ENCODE measurements around the gene DUSP14.
"Not testable (repeated sequence)": the region's sequence is repeated elsewhere in the genome, so short reads cannot be mapped to it uniquely, and the experiment has no call there.

The DUSP14 gene

GRCh38 chr17:37492167-37492566 lies 2.5 kb downstream of the DUSP14 start:
- H3K27me3 Mint-ChIP-seq, result no peaks in the 10 kb centered on the region
- H3K36me3 Mint-ChIP-seq (ENCODE audit: low read depth), result peaks cover 5% of the 10 kb centered on the region
- H3K4me3 Mint-ChIP-seq, result peak overlapping the region; percentile 39
- H3K27ac Mint-ChIP-seq, result no peak overlapping the region
- H3K4me1 Mint-ChIP-seq (ENCODE audit: low read depth), result peaks cover 55% of the 10 kb centered on the region
- no peaks in the 10 kb centered on the region for H3K9me3 Mint-ChIP-seq
- DNase-seq, result no peak

DNA sequence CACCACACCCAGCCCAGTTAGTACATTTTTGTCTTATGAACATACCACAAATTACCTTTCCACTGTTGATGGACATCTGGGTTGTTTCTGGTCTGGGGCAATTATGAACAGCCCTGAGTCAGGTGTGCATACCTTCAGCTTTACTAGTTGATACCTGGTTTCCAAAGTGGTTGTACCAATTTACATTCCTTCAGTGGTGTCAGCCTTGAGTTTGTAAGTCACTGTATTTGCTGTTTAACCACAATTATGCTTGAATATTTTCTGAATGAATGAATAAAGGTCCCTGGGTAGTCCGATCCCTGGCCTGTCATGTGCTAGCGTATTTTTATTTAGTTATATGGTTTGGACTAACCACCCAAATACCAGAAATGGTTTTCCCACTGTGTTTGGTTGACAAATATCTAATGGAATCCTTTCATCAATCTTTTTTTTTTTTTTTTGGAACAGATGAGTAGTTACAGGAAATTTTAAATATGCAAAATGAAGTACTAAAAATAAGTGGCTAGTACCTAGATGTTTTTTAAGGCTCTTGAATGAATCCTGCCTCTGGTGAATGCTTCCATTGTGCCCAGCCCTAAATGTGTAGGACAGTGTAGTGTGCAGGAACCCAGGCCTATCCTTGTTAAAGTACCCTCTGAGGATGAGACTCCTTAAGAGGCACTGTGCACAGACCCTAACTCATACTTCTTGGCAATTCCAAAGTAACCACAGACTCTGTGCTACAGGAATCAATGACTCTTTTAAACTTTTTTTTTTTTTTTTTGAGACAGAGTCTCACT lies 3.7 kb downstream of the DUSP14 start:
- Mint-ChIP-seq H3K36me3 (ENCODE audit: low read depth) (peaks cover 5% of the 10 kb centered on the region), H3K27me3 (no peaks in the 10 kb centered on the region), H3K27ac (no peak overlapping the region), H3K4me1 (ENCODE audit: low read depth) (peaks cover 48% of the 10 kb centered on the region), H3K9me3 (no peaks in the 10 kb centered on the region), H3K4me3 (no peak overlapping the region)
- DNase-seq, result no peak

DNA sequence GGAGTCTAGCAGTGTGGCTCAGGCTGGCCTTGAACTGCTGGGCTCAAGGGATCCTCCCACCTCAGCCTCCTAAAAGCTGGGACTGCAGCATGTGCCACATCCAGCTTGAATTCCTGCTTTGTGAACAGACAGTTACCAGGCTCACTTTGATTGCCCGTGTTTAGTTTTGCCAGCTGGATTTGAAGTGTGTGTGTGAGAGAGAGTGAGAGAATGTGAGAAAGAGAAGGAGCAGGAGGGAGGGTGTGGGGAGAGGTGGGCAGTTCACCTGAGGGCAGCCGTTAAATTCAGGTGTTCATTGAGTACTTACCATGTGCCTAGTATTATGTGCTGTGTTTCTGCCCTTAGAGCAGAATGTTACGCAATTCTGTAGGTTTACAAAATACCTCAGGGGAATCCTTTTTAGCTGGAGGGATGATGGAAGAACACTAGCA lies 4.7 kb downstream of the DUSP14 start:
- no peak overlapping the region for H3K4me3 Mint-ChIP-seq
- DNase-seq, result no peak
- H3K4me1 Mint-ChIP-seq (ENCODE audit: low read depth), result peaks cover 42% of the 10 kb centered on the region
- no peak overlapping the region for H3K27ac Mint-ChIP-seq
- no peaks in the 10 kb centered on the region for H3K27me3 Mint-ChIP-seq
- peaks cover 4% of the 10 kb centered on the region for H3K36me3 Mint-ChIP-seq (ENCODE audit: low read depth)
- no peaks in the 10 kb centered on the region for H3K9me3 Mint-ChIP-seq

DNA sequence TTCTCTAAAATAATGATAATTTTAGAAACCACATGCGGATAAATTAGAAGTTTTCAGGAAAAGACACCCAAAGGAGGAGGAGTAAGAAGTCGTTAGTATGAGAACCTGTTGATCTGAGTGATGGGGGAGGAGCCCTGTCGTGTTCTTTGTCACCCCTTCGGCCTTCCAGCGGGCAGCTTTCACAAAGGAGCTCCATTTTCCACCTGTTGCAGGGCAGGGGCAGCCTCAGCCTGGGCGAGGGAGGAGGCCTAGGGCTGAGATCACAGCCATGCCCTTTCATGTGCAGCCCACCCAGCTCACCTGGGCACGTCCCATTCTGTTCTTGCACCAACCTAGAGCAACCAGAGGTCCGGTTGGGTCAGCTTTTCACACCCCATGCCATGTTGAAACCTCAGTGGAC lies 5.3 kb downstream of the DUSP14 start:
- H3K4me1 Mint-ChIP-seq (ENCODE audit: low read depth), result peaks cover 42% of the 10 kb centered on the region
- H3K27me3 Mint-ChIP-seq, result no peaks in the 10 kb centered on the region
- H3K9me3 Mint-ChIP-seq, result no peaks in the 10 kb centered on the region
- H3K27ac Mint-ChIP-seq, result no peak overlapping the region
- DNase-seq, result no peak
- H3K36me3 Mint-ChIP-seq (ENCODE audit: low read depth), result peaks cover 4% of the 10 kb centered on the region
- no peak overlapping the region for H3K4me3 Mint-ChIP-seq

GRCh38 chr17:37500378-37500777 lies 10.7 kb downstream of the DUSP14 start:
- no peaks in the 10 kb centered on the region for H3K27me3 Mint-ChIP-seq
- peaks cover 2% of the 10 kb centered on the region for H3K36me3 Mint-ChIP-seq (ENCODE audit: low read depth)
- DNase-seq, result no peak
- peaks cover 2% of the 10 kb centered on the region for H3K4me1 Mint-ChIP-seq (ENCODE audit: low read depth)
- H3K9me3 Mint-ChIP-seq, result no peaks in the 10 kb centered on the region
- no peak overlapping the region for H3K27ac Mint-ChIP-seq
- no peak overlapping the region for H3K4me3 Mint-ChIP-seq

- no peak for DNase-seq
- Mint-ChIP-seq H3K4me3 (no peak overlapping the region), H3K27ac (no peak overlapping the region), H3K9me3 (no peaks in the 10 kb centered on the region), H3K27me3 (no peaks in the 10 kb centered on the region), H3K36me3 (ENCODE audit: low read depth) (peaks cover 2% of the 10 kb centered on the region), H3K4me1 (ENCODE audit: low read depth) (peaks cover 4% of the 10 kb centered on the region)
Measured at GRCh38 chr17:37502009-37502936, 12.6 kb downstream of the DUSP14 start.

DNA sequence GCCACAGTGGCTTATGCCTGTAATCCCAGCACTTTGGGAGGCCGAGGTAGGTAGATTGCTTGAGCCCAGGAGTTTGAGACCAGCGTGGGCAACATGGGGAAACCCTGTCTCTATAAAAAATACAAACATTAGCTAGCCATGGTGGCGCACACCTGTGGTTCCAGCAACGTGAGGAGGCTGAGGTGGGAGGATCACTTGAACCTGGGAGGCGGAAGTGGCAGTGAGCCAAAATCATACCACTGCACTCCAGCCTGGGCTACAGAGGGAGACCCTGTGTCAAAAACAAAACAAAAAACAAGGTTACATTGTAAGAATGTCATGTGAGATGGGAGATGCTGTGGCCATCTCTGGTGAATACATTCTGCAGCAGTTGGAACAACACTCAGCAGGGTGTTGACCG lies 13.5 kb downstream of the DUSP14 start:
- Mint-ChIP-seq H3K4me1 (ENCODE audit: low read depth) (peaks cover 4% of the 10 kb centered on the region), H3K36me3 (ENCODE audit: low read depth) (peaks cover 2% of the 10 kb centered on the region), H3K27ac (no peak overlapping the region), H3K9me3 (no peaks in the 10 kb centered on the region), H3K27me3 (no peaks in the 10 kb centered on the region), H3K4me3 (no peak overlapping the region)
- DNase-seq, result no peak

GRCh38 chr17:37505333-37505732 lies 15.6 kb downstream of the DUSP14 start:
- DNase-seq, result no peak
- Mint-ChIP-seq H3K4me1 (ENCODE audit: low read depth) (peaks cover 7% of the 10 kb centered on the region), H3K27me3 (no peaks in the 10 kb centered on the region), H3K4me3 (no peak overlapping the region), H3K9me3 (no peaks in the 10 kb centered on the region), H3K27ac (no peak overlapping the region), H3K36me3 (ENCODE audit: low read depth) (peaks cover 2% of the 10 kb centered on the region)

- H3K36me3 Mint-ChIP-seq (ENCODE audit: low read depth), result peaks cover 4% of the 10 kb centered on the region
Measured at GRCh38 chr17:37506678-37507077, 17.0 kb downstream of the DUSP14 start.

DNA sequence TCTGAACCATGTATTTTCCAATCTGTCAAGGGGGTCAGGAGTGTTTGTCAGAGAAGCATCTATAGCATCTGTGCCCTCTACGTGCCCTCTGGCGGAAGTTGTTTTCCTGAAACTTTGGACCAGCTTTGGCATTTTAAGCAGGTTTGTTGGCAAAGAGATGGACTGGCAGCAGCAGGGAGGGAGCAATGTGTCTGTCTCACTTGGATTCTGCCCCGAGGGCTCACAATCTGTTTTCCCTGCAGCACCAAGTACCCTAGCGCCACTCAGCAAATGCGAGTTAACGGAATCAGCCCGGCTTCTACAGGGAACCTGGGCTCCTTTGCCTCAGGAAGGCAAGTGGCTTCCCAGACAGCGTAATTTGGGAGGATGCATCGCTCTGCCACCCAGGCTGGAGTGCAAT lies 17.4 kb downstream of the DUSP14 start:
- Mint-ChIP-seq H3K9me3 (no peaks in the 10 kb centered on the region), H3K4me3 (no peak overlapping the region), H3K36me3 (ENCODE audit: low read depth) (peaks cover 7% of the 10 kb centered on the region), H3K27ac (no peak overlapping the region), H3K27me3 (no peaks in the 10 kb centered on the region), H3K4me1 (ENCODE audit: low read depth) (peaks cover 14% of the 10 kb centered on the region)
- no peak for DNase-seq

More at GRCh38 chr17:37506678-37507077, 17.0 kb downstream of the DUSP14 start:
- Mint-ChIP-seq H3K27ac (no peak overlapping the region), H3K9me3 (no peaks in the 10 kb centered on the region), H3K4me1 (ENCODE audit: low read depth) (peaks cover 11% of the 10 kb centered on the region), H3K4me3 (no peak overlapping the region), H3K27me3 (no peaks in the 10 kb centered on the region)
- no peak for DNase-seq

- Mint-ChIP-seq H3K27me3 (no peaks in the 10 kb centered on the region), H3K4me3 (no peak overlapping the region), H3K27ac (peak overlapping the region; percentile 50), H3K4me1 (ENCODE audit: low read depth) (peaks cover 16% of the 10 kb centered on the region), H3K9me3 (no peaks in the 10 kb centered on the region), H3K36me3 (ENCODE audit: low read depth) (peaks cover 31% of the 10 kb centered on the region)
- no peak for DNase-seq
Measured at GRCh38 chr17:37510056-37510455, 20.4 kb downstream of the DUSP14 start.

- not testable (repeated sequence) for H3K27me3 Mint-ChIP-seq, H3K27ac Mint-ChIP-seq, DNase-seq, H3K9me3 Mint-ChIP-seq, H3K4me3 Mint-ChIP-seq
- Mint-ChIP-seq H3K4me1 (ENCODE audit: low read depth) (peaks cover 16% of the 10 kb centered on the region), H3K36me3 (ENCODE audit: low read depth) (peaks cover 43% of the 10 kb centered on the region)
Measured at GRCh38 chr17:37511642-37512041, 22.0 kb downstream of the DUSP14 start.

DNA sequence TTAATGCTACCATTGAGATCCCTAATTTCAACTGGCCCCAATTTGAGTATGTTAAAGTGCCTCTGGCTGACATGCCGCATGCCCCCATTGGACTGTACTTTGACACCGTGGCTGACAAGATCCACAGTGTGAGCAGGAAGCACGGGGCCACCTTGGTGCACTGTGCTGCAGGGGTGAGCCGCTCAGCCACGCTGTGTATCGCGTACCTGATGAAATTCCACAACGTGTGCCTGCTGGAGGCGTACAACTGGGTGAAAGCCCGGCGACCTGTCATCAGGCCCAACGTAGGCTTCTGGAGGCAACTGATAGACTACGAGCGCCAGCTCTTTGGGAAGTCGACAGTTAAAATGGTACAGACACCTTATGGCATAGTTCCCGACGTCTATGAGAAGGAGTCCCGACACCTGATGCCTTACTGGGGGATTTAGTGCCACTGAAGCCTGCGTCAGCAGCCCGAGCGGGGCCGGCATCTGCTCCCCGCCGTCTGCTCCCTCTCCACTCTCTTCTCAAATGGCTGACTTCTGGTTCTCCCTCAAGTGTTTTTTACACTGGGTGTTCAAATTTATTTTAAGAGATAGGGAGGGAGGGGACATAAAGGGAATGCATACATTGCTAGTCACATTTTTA lies 22.9 kb downstream of the DUSP14 start:
- H3K4me1 Mint-ChIP-seq (ENCODE audit: low read depth), result peaks cover 14% of the 10 kb centered on the region
- peaks cover 52% of the 10 kb centered on the region for H3K36me3 Mint-ChIP-seq (ENCODE audit: low read depth)
- H3K9me3 Mint-ChIP-seq, result no peaks in the 10 kb centered on the region
- DNase-seq, result no peak
- no peak overlapping the region for H3K27ac Mint-ChIP-seq
- H3K4me3 Mint-ChIP-seq, result no peak overlapping the region
- no peaks in the 10 kb centered on the region for H3K27me3 Mint-ChIP-seq

DNA sequence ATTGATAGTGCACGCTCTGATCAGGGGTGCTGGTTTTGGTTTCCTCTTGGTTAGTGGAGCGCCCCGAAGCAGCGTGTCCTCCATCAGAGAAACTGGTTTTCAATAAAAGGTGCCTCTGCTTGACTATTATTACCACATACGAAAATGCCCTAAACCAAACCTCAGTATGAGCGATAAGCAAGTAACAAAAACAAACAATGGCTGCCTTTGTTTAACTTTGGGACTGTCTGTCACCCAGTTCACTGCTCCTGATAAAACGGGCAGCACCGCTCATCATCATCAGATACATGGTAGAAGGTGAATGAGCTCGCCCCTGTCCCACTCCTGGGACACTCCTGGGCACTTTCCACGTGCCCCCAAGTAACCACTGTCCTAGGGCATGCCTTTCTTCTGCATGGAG lies 24.0 kb downstream of the DUSP14 start:
- H3K4me3 Mint-ChIP-seq, result no peak overlapping the region
- no peaks in the 10 kb centered on the region for H3K27me3 Mint-ChIP-seq
- peak overlapping the region; percentile 37 for H3K27ac Mint-ChIP-seq
- no peaks in the 10 kb centered on the region for H3K9me3 Mint-ChIP-seq
- H3K36me3 Mint-ChIP-seq (ENCODE audit: low read depth), result peaks cover 64% of the 10 kb centered on the region
- H3K4me1 Mint-ChIP-seq (ENCODE audit: low read depth), result peaks cover 14% of the 10 kb centered on the region
- no peak for DNase-seq
